Endothelial cell (in vitro differentiated cells): ENCODE data around the gene CMIP. TPM values are rescaled to one million over a fixed set of nuclear protein-coding genes. Genes with fewer than 3 reads are reported as not detected.

ENCODE experiments used
- DNase-seq: peaks from one replicate; pipeline ENCODE4 v3.0.0; 2021; ENCODE audit warnings: low spot score
- H3K27ac Mint-ChIP-seq: one replicate; pipeline ENCODE4 v1.8.0; 2021; ENCODE audit warnings: mixed read lengths, inconsistent platforms; ENCODE audit not compliant: unreplicated experiment
- H3K27me3 Mint-ChIP-seq: one replicate; pipeline ENCODE4 v1.8.0; 2021; ENCODE audit warnings: mild to moderate bottlenecking, moderate library complexity, mixed read lengths, inconsistent platforms; ENCODE audit not compliant: unreplicated experiment
- H3K36me3 Mint-ChIP-seq: one replicate; pipeline ENCODE4 v1.8.0; 2021; ENCODE audit warnings: mild to moderate bottlenecking, low read depth, mixed read lengths, inconsistent platforms; ENCODE audit not compliant: unreplicated experiment
- H3K4me1 Mint-ChIP-seq: one replicate; pipeline ENCODE4 v1.8.0; 2021; ENCODE audit warnings: mild to moderate bottlenecking, mixed read lengths, inconsistent platforms; ENCODE audit not compliant: unreplicated experiment
- H3K4me3 Mint-ChIP-seq: one replicate; pipeline ENCODE4 v1.8.0; 2021; ENCODE audit warnings: mild to moderate bottlenecking, mixed read lengths, inconsistent platforms; ENCODE audit not compliant: unreplicated experiment
- H3K9me3 Mint-ChIP-seq: one replicate; pipeline ENCODE4 v1.8.0; 2021; ENCODE audit warnings: mixed read lengths, inconsistent platforms; ENCODE audit not compliant: unreplicated experiment
- total RNA-seq: library from RNA; stranded (reverse); fragmentation: NEBNext Ultra II Directional; extraction: Animal tissue kit (Norgen Biotek cat#: 25700); gene quantifications from one replicate; pipeline ENCODE4 v1.2.1, GENCODE V29; 2021; ENCODE audit not compliant: unreplicated experiment
- TF ChIP-seq, protein P1 (sequence below): fragments of 200-600 bp; sonication (generic); IDR thresholded peaks from one replicate; pipeline ENCODE4 v1.5.0; 2021; ENCODE audit warnings: antibody characterized with exemption; ENCODE audit not compliant: unreplicated experiment

CMIP gene
- total RNA-seq, 1 donor from 2014 or later, result 98.9 TPM

DNA sequence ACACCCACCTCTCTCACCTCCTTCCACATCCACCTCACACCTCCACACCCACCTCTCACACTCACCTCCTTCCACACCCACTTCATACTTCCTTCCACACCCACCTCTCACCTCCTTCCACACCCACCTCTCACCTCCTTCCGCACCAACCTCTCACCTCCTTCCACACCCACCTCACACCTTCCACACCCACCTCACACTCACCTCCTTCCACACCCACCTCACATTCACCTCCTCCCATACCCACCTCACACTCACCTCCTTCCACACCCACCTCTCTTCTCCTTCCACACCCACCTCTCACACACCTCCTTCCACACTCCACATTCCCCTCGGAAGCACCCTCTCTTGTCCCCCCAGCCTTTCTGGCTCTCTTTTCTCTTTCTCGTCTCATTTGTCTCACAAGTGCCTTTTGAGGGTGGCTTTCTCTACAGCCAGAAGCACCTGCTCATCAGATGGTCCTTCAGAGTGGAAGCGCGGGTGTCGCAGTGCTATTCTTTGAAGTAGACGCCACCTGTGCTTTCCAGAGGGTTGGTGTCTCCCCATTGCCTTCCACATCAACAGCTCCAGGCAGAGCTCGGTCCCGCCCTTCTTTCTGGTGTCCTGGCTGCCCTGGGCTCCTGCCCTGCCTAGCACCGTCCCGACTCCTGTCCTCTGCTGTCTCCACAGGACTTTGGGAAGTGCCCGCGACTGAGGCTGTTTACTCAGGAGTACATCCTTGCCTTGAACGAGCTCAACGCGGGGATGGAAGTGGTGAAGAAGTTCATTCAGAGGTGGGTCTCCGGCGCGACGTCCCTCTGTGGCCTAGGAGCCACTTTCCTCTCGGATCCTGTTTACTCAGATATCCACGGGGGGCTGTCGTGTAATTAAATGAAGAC lies 225.1 kb downstream of the CMIP start:
- Mint-ChIP-seq H3K4me3 (no peak overlapping the region), H3K4me1 (peaks cover 4% of the 10 kb centered on the region), H3K9me3 (no peaks in the 10 kb centered on the region), H3K36me3 (peaks cover 41% of the 10 kb centered on the region), H3K27me3 (peaks cover 8% of the 10 kb centered on the region), H3K27ac (peak overlapping the region; percentile 32)
- TF ChIP-seq, protein P1, sequence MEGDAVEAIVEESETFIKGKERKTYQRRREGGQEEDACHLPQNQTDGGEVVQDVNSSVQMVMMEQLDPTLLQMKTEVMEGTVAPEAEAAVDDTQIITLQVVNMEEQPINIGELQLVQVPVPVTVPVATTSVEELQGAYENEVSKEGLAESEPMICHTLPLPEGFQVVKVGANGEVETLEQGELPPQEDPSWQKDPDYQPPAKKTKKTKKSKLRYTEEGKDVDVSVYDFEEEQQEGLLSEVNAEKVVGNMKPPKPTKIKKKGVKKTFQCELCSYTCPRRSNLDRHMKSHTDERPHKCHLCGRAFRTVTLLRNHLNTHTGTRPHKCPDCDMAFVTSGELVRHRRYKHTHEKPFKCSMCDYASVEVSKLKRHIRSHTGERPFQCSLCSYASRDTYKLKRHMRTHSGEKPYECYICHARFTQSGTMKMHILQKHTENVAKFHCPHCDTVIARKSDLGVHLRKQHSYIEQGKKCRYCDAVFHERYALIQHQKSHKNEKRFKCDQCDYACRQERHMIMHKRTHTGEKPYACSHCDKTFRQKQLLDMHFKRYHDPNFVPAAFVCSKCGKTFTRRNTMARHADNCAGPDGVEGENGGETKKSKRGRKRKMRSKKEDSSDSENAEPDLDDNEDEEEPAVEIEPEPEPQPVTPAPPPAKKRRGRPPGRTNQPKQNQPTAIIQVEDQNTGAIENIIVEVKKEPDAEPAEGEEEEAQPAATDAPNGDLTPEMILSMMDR, result no peak
- no peak for DNase-seq

DNA sequence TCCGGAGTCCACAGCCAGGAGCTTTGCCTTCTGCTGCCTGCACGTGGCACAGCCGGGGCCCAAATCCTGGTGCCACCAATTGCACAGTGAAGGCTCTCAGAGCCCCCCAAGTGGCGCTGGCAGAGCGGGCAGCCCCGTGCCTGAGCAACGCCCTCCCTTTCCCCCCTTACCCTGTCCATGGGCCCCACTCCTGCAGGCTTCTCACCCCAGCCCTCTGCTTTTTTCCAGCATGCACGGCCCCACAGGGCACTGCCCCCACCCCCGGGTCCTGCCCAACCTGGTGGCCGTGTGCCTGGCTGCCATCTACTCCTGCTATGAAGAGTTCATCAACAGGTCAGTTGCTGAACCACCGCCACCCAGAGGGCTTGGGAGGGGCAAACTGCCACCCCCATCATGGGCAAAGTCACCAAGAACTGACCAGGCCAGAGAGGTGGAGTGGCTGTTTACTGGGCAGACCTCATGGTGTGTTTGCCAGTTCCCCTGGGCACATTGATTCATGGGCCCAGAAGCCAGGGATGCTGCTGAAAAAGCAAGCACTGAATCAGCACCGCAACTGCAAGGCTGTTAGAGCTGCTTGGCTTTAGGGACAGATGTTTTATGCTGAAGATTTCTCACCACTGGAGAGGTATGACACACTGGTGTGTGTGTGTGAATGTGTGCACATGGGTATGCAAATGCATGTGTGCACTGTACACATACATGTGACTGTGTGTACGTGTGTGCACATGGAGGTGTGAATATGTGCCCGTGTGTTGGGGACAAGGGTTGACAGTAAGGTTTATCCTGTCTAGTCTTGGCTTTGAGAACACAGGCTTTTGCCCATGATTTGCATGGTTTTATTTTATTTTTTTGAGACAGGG lies 227.4 kb downstream of the CMIP start:
- no peak for DNase-seq
- H3K4me3 Mint-ChIP-seq, result no peak overlapping the region
- H3K27me3 Mint-ChIP-seq, result peaks cover 9% of the 10 kb centered on the region
- no peaks in the 10 kb centered on the region for H3K9me3 Mint-ChIP-seq
- TF ChIP-seq, protein P1, result no peak
- H3K27ac Mint-ChIP-seq, result no peak overlapping the region
- peaks cover 36% of the 10 kb centered on the region for H3K36me3 Mint-ChIP-seq
- H3K4me1 Mint-ChIP-seq, result peaks cover 4% of the 10 kb centered on the region

DNA sequence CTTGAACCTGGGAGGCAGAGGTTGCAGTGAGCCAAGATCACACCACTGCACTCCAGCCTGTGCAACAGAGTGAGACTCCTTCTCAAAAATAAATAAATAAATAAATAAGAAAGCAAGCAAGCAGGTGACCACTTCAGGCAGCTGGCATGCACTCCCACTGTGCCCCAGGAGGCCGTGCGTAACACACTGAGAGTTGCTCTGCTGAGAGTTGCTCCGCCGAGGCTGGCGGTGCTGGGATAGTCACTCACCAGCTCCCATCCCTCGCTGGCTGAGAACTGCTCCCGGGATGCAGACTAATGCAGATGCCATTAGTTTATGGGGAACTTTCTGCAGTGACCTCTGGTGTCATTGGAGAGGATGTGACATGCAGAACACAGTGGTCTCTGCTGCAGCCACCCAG lies 228.8 kb downstream of the CMIP start:
- Mint-ChIP-seq H3K9me3 (no peaks in the 10 kb centered on the region), H3K36me3 (peaks cover 35% of the 10 kb centered on the region)
- DNase-seq, result no peak

DNA sequence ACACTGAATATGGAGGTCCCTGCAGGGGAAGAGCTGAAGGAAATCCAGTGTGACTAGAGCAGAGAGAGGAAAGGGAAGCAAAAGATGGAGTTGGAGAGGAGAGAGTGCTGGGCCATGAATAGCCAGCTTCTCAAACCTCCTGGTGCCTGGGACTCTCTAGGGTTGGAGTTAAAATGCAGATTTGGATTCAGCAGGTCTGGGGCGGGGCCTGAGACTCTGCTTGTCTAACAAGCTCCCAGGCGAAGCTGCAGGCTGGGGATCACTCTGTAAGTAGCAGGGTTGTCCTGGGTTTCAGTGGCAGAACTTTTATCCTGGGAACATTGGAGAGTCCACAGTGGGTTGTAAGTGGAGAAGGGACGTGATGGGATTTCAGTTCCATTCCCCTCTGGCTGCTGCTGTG lies 231.1 kb downstream of the CMIP start:
- Mint-ChIP-seq H3K4me3 (no peak overlapping the region), H3K36me3 (peaks cover 46% of the 10 kb centered on the region)
- TF ChIP-seq, protein P1, result no peak

More for the DNA sequence above, 228.8 kb downstream of the CMIP start:
- TF ChIP-seq, protein P1, result no peak
- Mint-ChIP-seq H3K4me3 (no peak overlapping the region), H3K27me3 (peaks cover 18% of the 10 kb centered on the region), H3K27ac (no peak overlapping the region), H3K4me1 (no peaks in the 10 kb centered on the region)

More for the DNA sequence above, 231.1 kb downstream of the CMIP start:
- H3K27ac Mint-ChIP-seq, result no peak overlapping the region
- no peaks in the 10 kb centered on the region for H3K4me1 Mint-ChIP-seq
- no peak for DNase-seq
- peaks cover 23% of the 10 kb centered on the region for H3K27me3 Mint-ChIP-seq
- no peaks in the 10 kb centered on the region for H3K9me3 Mint-ChIP-seq
